C4-2B (cell line): ENCODE data around the gene SAMD15.

ENCODE experiments used
- ZFX ChIP-seq: fragments of 450-650 bp; IDR thresholded peaks from 2 replicates; pipeline ENCODE4 v1.6.1; 2017
- TF ChIP-seq, protein P1 (sequence below): fragments of 450-650 bp; conservative IDR thresholded peaks from 2 replicates; pipeline ENCODE4 v1.5.1; 2017; ENCODE audit warnings: mild to moderate bottlenecking

DNA sequence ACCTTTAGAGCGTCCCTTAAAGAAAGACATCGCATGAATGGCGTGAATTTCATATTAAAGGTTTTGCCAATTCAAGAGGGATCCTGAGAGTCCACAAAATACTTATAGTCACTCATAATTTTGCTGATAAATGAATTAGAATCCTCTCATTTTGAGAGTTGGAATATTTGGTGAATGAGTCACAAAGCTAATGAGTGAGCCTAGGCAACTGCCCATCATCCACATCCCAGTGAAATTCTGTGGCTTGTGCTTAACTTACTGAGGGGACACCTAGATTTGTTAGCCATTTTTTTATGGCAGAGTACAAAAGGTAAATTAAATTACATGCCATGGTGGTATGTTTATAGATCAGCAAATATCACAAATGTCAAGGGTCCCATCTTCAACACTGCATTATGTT is 58.9 kb downstream of the SAMD15 start:
- TF ChIP-seq, protein P1, sequence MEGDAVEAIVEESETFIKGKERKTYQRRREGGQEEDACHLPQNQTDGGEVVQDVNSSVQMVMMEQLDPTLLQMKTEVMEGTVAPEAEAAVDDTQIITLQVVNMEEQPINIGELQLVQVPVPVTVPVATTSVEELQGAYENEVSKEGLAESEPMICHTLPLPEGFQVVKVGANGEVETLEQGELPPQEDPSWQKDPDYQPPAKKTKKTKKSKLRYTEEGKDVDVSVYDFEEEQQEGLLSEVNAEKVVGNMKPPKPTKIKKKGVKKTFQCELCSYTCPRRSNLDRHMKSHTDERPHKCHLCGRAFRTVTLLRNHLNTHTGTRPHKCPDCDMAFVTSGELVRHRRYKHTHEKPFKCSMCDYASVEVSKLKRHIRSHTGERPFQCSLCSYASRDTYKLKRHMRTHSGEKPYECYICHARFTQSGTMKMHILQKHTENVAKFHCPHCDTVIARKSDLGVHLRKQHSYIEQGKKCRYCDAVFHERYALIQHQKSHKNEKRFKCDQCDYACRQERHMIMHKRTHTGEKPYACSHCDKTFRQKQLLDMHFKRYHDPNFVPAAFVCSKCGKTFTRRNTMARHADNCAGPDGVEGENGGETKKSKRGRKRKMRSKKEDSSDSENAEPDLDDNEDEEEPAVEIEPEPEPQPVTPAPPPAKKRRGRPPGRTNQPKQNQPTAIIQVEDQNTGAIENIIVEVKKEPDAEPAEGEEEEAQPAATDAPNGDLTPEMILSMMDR, result no peak
- no peak for TF ChIP-seq ZFX
